NCI-H2196 treated with DMSO at 0.1 percent for 48 hours (cell line): ENCODE results near the gene GLYATL2.

Source experiments
- DNase-seq: peaks from one replicate; lab custom pipeline; 2025; ENCODE audit not compliant: unreplicated experiment; lab: John Stamatoyannopoulos, UW

Gene GLYATL2, protein sequence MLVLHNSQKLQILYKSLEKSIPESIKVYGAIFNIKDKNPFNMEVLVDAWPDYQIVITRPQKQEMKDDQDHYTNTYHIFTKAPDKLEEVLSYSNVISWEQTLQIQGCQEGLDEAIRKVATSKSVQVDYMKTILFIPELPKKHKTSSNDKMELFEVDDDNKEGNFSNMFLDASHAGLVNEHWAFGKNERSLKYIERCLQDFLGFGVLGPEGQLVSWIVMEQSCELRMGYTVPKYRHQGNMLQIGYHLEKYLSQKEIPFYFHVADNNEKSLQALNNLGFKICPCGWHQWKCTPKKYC

GRCh38 chr11:58844361-58845005, at the start of gene GLYATL2:
TSS of gene GLYATL2 (minus strand) at chr11:58844704. CDS start at chr11:58839612, 5,092 bp downstream.
- DNase-seq = no peak

GRCh38 chr11:58893899-58894298, 49.4 kb upstream of the GLYATL2 start:
- no peak for DNase-seq

GRCh38 chr11:58888579-58888978, 44.1 kb upstream of the GLYATL2 start:
- no peak for DNase-seq

GRCh38 chr11:58887452-58887851, 42.9 kb upstream of the GLYATL2 start:
- no peak for DNase-seq

DNA sequence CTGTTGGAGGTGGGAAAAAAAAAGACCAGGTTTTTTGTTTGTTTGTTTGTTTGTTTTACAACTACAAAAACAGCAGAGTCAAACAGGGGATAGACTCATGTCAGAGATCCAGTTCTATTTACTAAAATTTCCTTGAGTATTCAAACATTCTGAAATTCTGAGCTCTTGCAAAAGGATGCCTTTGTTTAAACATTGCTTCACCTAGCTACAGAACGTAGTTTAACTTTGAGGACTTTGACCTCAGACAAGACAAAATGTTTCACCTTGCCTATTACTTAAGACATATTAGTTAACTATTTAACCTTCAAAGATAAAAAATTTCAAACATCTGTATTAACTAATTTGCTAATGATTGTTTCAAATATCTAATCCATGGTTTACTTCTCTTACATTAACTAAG, 36.1 kb upstream of the GLYATL2 start:
- no peak for DNase-seq

- DNase-seq = no peak
Observed at GRCh38 chr11:58880166-58880565, 35.7 kb upstream of the GLYATL2 start.

DNA sequence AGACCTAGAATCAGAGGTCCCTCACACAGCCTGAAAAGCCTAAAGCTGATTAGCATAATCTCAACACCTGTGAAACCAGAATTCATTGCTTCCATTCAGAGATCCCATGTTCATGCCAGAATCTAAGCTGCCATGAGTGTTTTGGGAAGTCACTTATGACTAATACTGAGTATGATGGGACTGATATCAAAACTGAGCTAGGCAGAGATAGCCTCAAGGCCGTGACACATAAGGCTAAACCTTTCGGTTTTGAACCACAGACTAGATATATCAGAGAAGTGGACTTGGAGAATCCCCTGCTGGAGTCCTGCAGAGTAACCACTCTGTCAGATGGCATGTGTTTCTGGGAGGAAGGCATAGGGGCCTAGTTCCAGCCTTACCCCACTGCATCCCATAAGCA, 23.1 kb upstream of the GLYATL2 start:
- DNase-seq = no peak

DNA sequence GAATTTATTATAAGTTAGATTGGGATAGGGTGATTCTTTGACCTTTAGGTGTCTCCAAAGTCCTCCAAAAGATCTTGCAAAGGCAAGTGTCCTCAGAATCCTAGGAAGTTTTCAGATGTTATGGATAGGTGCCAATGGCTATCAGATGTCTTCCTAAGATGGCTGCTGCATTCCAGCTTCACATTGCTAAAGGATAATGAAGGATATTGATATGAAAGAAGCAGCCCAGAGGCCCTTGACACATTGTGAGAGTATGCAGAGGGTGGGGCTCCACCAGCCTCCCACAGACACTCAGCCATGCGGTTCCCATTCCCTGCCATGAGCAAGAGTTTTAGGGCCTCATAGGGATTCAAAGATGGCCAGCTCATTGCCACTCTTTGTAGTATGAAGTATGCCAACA, 22.3 kb upstream of the GLYATL2 start:
- DNase-seq = no peak

GRCh38 chr11:58864335-58864734, 19.8 kb upstream of the GLYATL2 start:
- DNase-seq = no peak

GRCh38 chr11:58863697-58864096, 19.2 kb upstream of the GLYATL2 start:
- DNase-seq = no peak

- no peak for DNase-seq
Observed at GRCh38 chr11:58861533-58861932, 17.0 kb upstream of the GLYATL2 start.

DNA sequence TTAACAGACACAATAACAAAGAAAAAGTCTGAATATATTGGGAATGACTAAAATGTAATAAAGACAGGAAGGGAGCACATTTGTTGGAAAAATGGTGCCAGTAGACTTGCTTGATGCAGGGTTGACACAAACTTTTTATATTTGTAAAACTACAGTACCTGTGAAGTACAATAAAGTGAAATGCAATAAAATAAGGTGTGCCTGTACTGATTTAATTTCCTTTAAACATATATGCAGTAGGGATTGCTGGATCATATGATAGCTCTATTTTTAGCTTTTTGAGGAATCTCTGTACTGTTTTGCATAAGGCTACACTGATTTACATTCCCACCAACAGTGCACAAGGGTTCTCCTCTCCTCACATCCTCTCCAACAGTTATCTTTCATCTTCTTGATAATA, 12.3 kb upstream of the GLYATL2 start:
- no peak for DNase-seq

- no peak for DNase-seq
Observed at GRCh38 chr11:58845386-58845785, 882 bp upstream of the GLYATL2 start.

DNA sequence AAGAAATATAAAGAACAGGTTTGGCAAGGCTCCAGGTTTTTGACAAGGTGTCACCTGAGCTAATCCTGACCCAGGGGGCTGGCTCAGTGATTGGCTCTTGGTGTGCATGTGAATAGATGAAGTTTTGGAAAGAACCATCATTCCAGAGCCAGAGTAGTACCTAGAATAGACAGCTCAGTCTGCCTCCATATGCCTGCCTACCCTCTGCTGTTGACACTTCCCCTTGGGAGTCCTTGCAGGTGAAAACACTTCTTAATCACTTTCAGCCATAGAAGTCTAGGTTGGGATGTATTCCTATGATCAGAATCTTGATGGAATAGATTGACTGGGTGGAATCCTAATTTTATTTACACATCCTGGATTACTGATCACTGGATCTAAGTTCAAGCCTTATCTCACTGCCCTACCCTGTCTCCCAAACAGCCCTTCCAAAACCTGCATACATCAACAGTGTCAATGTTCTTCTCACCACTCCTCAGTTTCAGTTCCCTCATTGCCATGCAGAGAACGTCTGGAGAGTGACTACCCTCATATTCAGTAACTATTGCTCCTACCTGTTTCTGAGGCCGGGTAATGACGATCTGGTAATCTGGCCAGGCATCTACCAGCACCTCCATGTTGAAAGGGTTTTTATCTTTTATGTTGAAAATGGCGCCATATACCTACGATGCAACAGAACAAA, 6.7 kb downstream of the GLYATL2 start:
- DNase-seq = no peak

DNA sequence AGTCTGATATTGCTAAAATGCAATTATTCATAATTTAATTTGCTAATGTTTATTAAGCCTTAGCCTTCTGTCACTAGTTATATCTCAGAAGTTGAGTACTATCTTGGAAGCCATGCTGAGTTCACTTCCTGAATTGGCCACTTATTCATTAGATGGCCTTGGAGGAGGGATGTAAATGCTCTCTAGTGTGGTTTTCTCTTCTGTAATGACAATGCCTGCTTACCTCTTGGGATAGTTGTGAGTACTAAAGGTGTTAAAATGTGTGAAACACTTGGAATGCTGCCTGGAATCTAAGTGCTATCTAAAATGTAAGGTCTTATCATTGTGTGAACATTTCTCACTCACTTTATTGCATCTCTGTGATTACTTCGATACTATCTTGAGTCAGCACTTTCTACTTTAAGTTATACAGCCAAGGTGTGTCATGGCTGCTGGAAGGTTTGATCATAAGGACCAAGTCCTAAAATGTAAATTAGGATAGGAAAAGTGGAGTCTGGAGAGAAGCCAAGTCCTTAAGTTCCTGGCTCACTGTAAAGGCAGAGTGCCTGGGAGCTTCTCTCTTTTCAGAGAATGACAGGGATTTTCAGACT, 12.4 kb downstream of the GLYATL2 start:
- no peak for DNase-seq

DNA sequence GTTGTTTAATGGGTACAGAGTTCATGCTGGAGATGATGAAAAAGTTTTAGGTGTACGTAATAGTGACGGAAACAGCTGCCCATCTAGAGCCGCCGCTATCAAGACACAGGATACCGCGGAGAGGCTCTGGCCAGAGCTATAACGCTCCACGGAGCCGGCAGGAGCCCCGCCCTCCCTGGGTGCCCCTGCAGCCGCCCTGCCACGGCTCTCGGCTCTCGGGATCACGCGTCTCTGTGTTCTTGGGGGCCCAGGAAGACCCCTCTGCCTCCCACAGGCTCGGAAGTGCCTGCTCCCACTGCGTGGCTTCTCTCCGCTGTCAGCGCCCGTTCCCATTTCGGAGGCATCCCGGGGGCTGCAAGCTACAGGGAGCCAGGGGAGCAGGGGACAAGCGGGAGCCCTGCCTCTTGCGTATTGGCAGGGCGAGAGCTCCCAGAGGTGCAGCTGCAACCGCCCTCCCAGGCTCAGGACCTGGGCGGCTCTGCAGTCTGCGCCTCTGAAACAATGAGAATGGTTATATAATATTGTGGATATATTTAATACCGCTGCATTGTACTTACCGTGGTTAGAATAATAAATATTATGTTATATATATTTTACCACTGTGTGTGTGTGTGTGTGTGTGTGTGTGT, 13.7 kb downstream of the GLYATL2 start:
- DNase-seq = no peak

- no peak for DNase-seq
Observed at GRCh38 chr11:58829786-58830185, 14.7 kb downstream of the GLYATL2 start.

DNA sequence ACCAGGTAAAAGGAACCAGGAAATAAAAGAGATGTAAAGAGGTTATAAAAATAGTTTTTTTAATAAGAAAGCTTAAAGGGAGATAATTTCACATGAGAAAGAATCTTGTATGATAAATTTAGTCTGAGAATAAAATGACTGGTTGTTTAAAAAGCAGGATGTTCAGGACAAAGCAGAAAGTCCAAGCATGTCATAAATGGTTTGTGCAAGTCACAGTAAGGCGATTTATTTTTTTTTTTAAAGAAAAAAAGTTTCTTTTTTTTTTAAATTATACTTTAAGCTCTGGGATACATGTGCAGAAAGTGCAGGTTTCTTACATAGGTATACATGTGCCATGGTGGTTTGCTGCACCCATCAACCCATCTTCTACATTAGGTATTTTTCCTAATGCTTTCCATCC, 30.8 kb downstream of the GLYATL2 start:
- DNase-seq = no peak

- DNase-seq = no peak
Observed at GRCh38 chr11:58811499-58811898, 33.0 kb downstream of the GLYATL2 start.

GRCh38 chr11:58807343-58807742, 37.2 kb downstream of the GLYATL2 start:
- no peak for DNase-seq

- DNase-seq = no peak
Observed at GRCh38 chr11:58805065-58805464, 39.4 kb downstream of the GLYATL2 start.
